GM21526 (cell line): Measurements from ENCODE around the gene ROPN1L.
A peak's percentile ranks its signal among the peaks of the same experiment; 100 is the strongest.

Source experiments
- ATAC-seq: cut with Tn5 transposase; IDR thresholded peaks from one replicate; pipeline ENCODE4 v1.9.1; 2021; ENCODE audit warnings: moderate library complexity; ENCODE audit not compliant: unreplicated experiment, low FRiP score

The ROPN1L gene

DNA sequence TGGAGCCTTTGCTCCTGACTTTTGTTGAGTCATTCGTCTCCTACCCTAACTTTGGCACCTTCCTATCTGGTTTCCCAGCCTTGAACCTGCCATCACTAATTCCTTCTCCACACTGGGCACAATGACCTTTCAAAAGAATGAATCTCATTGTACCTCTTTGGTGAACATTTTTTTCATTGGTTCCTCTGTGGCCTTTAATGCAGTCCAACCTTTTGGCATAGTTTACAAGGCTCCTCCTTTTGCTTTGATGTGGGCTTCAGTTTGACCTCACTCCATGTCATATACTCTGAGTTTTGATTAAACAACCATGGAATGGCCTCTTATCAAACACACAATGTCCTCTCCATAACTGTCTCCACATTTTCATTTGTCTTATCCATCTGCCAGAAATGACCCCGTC is 14.5 kb upstream of the ROPN1L start:
- no peak for ATAC-seq

DNA sequence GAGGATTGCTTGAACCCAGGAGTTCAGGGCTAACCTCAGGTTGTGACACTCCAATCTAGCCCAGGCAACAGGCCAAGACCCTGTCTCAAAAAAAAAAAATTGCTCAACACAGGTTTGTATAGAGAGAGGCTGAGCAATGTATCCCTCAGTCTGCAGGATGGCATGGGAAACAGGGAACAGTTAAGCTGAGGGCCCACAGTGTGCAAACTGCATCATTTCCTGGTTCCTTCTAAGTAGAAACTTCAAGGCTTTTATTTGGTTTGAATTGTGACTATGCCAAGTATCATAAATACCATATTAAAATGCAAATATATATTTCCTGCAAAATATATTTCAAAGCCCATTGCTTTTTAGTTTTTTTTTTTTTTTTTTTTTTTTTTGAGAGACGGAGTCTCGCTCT is 13.7 kb upstream of the ROPN1L start:
- ATAC-seq = no peak

DNA sequence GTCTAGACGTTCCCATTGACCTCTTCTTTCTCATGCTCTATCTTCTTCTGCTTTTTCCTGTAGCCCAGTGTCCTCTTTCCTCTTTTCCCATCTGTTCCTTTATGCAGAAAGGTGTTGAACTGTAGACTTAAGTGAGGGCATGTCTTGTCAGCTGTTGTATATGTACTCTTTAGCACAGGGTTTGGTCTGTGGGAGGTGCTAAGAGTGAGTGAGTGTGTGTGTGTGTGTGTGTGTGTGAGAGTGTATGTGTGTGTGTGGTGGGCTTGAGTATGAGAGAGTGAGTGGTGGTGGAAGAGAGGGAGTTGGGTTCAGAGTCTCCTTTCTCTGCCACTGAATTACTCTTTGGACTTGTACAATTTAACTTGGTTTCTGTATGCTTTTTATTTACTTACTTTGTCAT is 10.3 kb upstream of the ROPN1L start:
- ATAC-seq = no peak

- no peak for ATAC-seq
Observed at GRCh38 chr5:10432059-10433008, 9.3 kb upstream of the ROPN1L start.

- ATAC-seq = no peak
Observed at GRCh38 chr5:10434392-10434791, 7.3 kb upstream of the ROPN1L start.

DNA sequence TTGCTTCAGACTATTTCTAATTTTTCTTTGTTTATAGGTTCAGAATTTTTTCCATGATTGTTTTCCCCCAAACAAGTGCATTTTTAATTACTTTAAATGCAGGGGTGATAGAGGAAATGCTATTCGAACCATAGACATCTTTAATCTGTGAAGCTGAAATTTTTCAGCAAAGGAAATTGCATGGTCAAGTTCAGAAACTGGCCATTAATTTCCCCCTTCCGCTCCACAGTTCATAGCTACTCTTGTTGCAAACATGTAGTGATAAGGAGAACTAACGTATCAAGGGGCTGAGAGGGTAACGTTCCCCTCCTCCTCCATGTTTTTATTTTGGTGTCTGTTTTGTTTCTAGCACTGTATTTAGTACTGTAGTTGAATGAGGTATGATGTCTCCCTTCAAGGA is 3.4 kb upstream of the ROPN1L start:
- no peak for ATAC-seq

- no peak for ATAC-seq
Observed at GRCh38 chr5:10439692-10440091, 2.0 kb upstream of the ROPN1L start.

DNA sequence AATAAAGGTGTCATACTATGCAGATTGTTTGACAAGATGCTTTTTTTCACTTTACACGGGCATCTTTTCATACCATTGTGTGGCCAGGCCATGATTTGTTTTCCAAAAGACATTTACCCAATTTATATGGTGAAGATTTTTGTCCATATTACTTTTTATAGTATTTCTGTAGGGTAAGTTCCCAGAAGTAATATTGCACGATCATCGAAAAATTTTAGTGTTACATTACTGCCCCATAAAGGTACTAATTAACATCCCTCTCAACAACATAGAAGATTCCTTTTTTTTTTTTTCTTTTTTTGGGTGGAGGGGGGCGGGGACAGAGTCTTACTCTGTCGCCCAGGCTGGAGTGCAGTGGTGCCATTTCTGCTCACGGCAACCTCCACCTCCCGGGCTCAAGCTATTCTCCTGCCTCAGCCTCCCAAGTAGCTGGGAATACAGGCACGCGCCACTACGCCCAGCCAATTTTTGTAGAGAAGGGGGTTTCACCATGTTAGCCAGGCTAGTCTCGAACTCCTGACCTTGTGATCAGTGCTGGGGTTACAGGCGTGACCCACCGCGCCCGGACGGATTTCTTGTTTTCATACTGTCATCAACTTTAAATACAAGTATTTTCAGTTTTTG is 1.2 kb upstream of the ROPN1L start:
- ATAC-seq = no peak

- peak; percentile 39 for ATAC-seq
Observed at GRCh38 chr5:10441992-10442435, 335 bp downstream of the ROPN1L start.

GRCh38 chr5:10442576-10442975 is 897 bp downstream of the ROPN1L start:
- no peak for ATAC-seq

GRCh38 chr5:10445352-10445751 is 3.7 kb downstream of the ROPN1L start:
- no peak for ATAC-seq

- ATAC-seq = no peak
Observed at GRCh38 chr5:10446490-10446889, 4.8 kb downstream of the ROPN1L start.

DNA sequence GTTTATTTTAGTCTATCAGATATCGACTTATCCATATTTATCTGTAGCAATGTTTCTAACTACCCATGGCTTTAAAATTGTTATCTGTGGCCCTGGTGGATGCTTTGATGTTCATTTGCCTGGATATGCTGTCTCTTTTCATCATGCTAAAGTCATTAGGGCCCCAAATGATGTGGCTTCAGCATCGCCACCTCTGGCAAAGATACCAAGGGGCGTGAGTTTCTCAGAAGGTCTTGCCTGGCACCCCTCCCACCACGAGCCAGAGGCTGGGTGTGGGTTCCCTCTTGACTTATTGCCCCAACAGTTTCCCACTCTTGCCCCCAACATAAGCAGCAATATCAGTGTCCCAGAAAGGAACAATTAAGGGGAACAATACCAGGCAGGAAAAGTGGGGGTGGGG is 5.4 kb downstream of the ROPN1L start:
- ATAC-seq = no peak

GRCh38 chr5:10448754-10449360 is 7.2 kb downstream of the ROPN1L start:
- no peak for ATAC-seq

DNA sequence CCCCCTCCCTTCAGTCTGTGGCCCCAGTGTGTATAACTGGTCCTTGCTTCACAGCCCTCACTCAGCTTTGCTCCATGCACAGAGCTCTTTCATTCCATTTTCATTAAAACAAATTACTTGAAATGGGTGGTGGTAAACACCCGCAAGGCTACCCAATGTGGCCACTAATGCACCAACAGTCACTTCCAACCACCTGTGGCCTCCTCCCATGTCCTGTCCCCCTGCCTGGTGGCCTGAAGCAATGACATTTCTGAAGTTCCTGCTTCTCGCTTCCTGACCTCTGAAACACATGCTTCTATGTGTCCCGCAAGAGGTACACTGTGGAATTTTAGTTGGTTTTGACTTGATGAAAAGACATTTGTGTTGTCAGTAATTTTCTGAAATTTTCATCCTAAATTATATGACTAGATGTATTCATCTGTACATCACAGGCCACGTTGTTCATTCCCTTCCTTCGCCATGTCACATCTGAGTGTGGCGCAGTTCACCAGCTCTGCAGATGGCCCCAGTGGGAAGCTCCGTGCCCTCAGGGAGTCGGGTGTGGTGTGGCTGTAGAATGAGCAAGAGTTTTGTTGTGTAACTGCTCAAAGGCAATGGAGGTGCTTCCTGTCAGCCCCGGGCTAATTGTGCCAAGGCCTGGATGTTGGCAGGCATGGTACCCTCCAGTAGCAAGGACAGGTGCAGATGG is 9.6 kb downstream of the ROPN1L start:
- no peak for ATAC-seq

GRCh38 chr5:10452768-10453331 is 11.2 kb downstream of the ROPN1L start:
- ATAC-seq = no peak

DNA sequence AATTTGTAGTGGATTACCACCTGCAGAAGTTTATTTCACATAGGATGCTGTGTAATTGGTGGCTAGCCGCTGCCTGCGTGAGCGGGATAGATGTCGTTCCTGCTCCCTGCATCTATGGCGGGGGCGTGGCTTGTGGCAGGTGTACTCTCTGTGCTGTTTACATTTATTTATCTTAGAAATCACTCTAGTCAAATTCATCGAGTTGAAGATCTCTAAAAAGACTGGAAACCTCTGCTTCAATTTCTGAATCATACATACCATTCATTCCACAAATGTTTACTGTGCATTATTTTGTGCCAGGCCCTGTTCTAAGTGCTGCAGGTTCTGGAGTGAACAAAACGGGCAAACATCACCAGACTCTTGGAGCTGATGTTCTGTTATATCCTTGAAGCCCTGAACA is 11.9 kb downstream of the ROPN1L start:
- ATAC-seq = no peak

GRCh38 chr5:10454591-10455276 is 13.1 kb downstream of the ROPN1L start:
- ATAC-seq = no peak

DNA sequence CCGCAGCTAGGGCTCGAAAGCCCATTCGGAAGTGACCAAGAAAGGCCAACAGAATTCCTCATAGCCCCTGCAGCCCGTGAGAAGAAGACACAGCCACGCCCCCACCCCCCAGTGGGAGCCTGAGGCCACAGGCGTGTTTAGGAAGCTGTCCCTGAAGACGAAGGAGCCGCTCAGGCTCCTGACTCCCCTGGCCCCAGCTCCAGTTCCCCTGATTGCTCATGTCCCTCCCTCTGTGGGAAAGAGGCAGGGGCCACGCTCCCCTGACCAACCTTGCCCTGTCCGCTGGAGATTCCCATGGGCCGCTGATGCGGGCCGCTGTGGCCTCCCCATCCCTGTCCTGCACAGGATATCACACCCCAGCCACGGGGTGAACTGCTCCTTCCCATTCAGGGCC is 13.6 kb downstream of the ROPN1L start:
- ATAC-seq = no peak
